DOHH2 (cell line): Measurements from ENCODE around the gene FERMT1.

ENCODE experiments used
- CTCF ChIP-seq: fragments of 200-600 bp; sonication (generic); IDR thresholded peaks from one replicate; pipeline ENCODE4 v1.5.1; 2014; ENCODE audit warnings: antibody characterized with exemption, mild to moderate bottlenecking, low read depth, low read length; ENCODE audit not compliant: poor library complexity, severe bottlenecking
- EZH2phosphoT487 ChIP-seq: fragments of 200-600 bp; sonication (generic); IDR thresholded peaks from 2 replicates; pipeline ENCODE4 v1.6.1; 2017; ENCODE audit warnings: borderline replicate concordance, mild to moderate bottlenecking, antibody characterized with exemption, low read length, moderate library complexity, mixed read lengths

DNA sequence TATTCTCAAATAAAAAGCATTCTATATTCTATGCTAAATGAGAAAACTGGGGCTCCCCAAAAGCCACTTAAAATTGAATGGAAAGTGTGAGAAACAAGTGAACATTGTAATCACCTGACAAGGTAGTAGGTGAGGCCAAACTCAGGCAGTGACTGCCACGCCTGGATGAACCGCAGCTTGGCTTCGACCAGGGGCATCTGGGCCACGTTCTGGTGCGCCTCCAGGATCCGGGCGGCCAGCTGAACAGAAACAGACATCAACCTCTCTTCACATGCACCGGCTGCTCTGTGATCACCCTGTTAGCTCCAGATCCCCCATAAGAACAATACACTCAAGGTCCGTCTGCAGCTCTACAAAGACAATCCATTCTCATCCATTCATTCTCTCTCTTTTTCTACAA, 38.9 kb downstream of the FERMT1 start:
- TF ChIP-seq CTCF (no peak), EZH2phosphoT487 (no peak)
